ENCODE data around the gene SETD1B.

The SETD1B gene

GRCh38 chr12:121762269-121762668 lies 41.5 kb upstream of the SETD1B start:
- H2AFZ ChIP-seq (ENCODE audit: low read depth, low read length) = no peak overlapping the region
- peaks cover 3% of the 10 kb centered on the region; the same call in 1 of the 2 replicates for H4K20me1 ChIP-seq (ENCODE audit: insufficient read depth, low read length)
- H3K79me2 ChIP-seq (ENCODE audit: insufficient read depth, low read length) = no peaks in the 10 kb centered on the region
- H3K4me2 ChIP-seq (ENCODE audit: insufficient read depth, low read length) = no peak overlapping the region
- H3K4me1 ChIP-seq (ENCODE audit: insufficient read depth, low read length) = no peaks in the 10 kb centered on the region
- H3K4me3 ChIP-seq (ENCODE audit: low read depth in 1 of 2, low read length in 2 of 2) = no peak overlapping the region
- ATAC-seq (ENCODE audit: insufficient read depth, low read depth) (no peak), DNase-seq (no peak)
- no peaks in the 10 kb centered on the region for H3K36me3 ChIP-seq (ENCODE audit: insufficient read depth, low read length)
- H3K27me3 ChIP-seq (ENCODE audit: insufficient read depth, low read length, poor library complexity) = no peaks in the 10 kb centered on the region
- no peak for TF ChIP-seq CTCF (IDR thresholded peaks at IDR 0.05; ENCODE audit: borderline replicate concordance, extremely low read depth, low read length, poor library complexity, severe bottlenecking)
- no peak for TF ChIP-seq EZH2 (IDR thresholded peaks at IDR 0.05; ENCODE audit: borderline replicate concordance, low read depth, low read length, severe bottlenecking)
- H3K9ac ChIP-seq (ENCODE audit: low read depth, low read length) = no peak overlapping the region
- no peak overlapping the region for H3K27ac ChIP-seq (ENCODE audit: low read length)
- H3K9me3 ChIP-seq (ENCODE audit: insufficient read depth, low read length, severe bottlenecking) = no peaks in the 10 kb centered on the region

- TF ChIP-seq CTCF (IDR thresholded peaks at IDR 0.05; ENCODE audit: borderline replicate concordance, extremely low read depth, low read length, poor library complexity, severe bottlenecking) (no peak), EZH2 (IDR thresholded peaks at IDR 0.05; ENCODE audit: borderline replicate concordance, low read depth, low read length, severe bottlenecking) (no peak)
- H3K27ac ChIP-seq (ENCODE audit: low read length) = no peak overlapping the region
- H2AFZ ChIP-seq (ENCODE audit: low read depth, low read length) = no peak overlapping the region
- no peak overlapping the region for H3K4me2 ChIP-seq (ENCODE audit: insufficient read depth, low read length)
- no peaks in the 10 kb centered on the region for H3K27me3 ChIP-seq (ENCODE audit: insufficient read depth, low read length, poor library complexity)
- no peaks in the 10 kb centered on the region for H3K79me2 ChIP-seq (ENCODE audit: insufficient read depth, low read length)
- no peaks in the 10 kb centered on the region for H3K9me3 ChIP-seq (ENCODE audit: insufficient read depth, low read length, severe bottlenecking)
- ATAC-seq (ENCODE audit: insufficient read depth, low read depth) (no peak), DNase-seq (no peak)
- H3K4me1 ChIP-seq (ENCODE audit: insufficient read depth, low read length) = no peaks in the 10 kb centered on the region
- no peaks in the 10 kb centered on the region for H3K36me3 ChIP-seq (ENCODE audit: insufficient read depth, low read length)
- H3K4me3 ChIP-seq (ENCODE audit: low read depth in 1 of 2, low read length in 2 of 2) = no peak overlapping the region
- peaks cover 3% of the 10 kb centered on the region; the same call in 1 of the 2 replicates for H4K20me1 ChIP-seq (ENCODE audit: insufficient read depth, low read length)
- H3K9ac ChIP-seq (ENCODE audit: low read depth, low read length) = no peak overlapping the region
These were observed 39.0 kb upstream of the SETD1B start for GRCh38 chr12:121764808-121765207.

- no peaks in the 10 kb centered on the region for H3K9me3 ChIP-seq (ENCODE audit: insufficient read depth, low read length, severe bottlenecking)
- ATAC-seq (ENCODE audit: insufficient read depth, low read depth) = peak; percentile 55; the same call in 2 of the 3 replicates
- no peak for DNase-seq
- peaks cover 3% of the 10 kb centered on the region; the same call in 1 of the 2 replicates for H4K20me1 ChIP-seq (ENCODE audit: insufficient read depth, low read length)
- TF ChIP-seq CTCF (IDR thresholded peaks at IDR 0.05; ENCODE audit: borderline replicate concordance, extremely low read depth, low read length, poor library complexity, severe bottlenecking) (no peak), EZH2 (IDR thresholded peaks at IDR 0.05; ENCODE audit: borderline replicate concordance, low read depth, low read length, severe bottlenecking) (no peak)
- H3K27me3 ChIP-seq (ENCODE audit: insufficient read depth, low read length, poor library complexity) = no peaks in the 10 kb centered on the region
- H3K36me3 ChIP-seq (ENCODE audit: insufficient read depth, low read length) = no peaks in the 10 kb centered on the region
- no peak overlapping the region for H3K27ac ChIP-seq (ENCODE audit: low read length)
- no peaks in the 10 kb centered on the region for H3K79me2 ChIP-seq (ENCODE audit: insufficient read depth, low read length)
- no peak overlapping the region for H3K4me2 ChIP-seq (ENCODE audit: insufficient read depth, low read length)
- no peak overlapping the region for H3K9ac ChIP-seq (ENCODE audit: low read depth, low read length)
- H3K4me3 ChIP-seq (ENCODE audit: low read depth in 1 of 2, low read length in 2 of 2) = no peak overlapping the region
- no peak overlapping the region for H2AFZ ChIP-seq (ENCODE audit: low read depth, low read length)
- H3K4me1 ChIP-seq (ENCODE audit: insufficient read depth, low read length) = no peaks in the 10 kb centered on the region
These were observed 38.2 kb upstream of the SETD1B start for GRCh38 chr12:121765573-121765972.

Data from DND-41 (cell line).